ENCODE results near the gene BICC1. TPM values are rescaled to one million over a fixed set of nuclear protein-coding genes. Genes with fewer than 3 reads are reported as not detected.

The BICC1 gene
- total and polyA plus RNA-seq, 2 of the 4 experiments (the other 2 are of a cell fraction) = 5.7 to 42.5 TPM

DNA sequence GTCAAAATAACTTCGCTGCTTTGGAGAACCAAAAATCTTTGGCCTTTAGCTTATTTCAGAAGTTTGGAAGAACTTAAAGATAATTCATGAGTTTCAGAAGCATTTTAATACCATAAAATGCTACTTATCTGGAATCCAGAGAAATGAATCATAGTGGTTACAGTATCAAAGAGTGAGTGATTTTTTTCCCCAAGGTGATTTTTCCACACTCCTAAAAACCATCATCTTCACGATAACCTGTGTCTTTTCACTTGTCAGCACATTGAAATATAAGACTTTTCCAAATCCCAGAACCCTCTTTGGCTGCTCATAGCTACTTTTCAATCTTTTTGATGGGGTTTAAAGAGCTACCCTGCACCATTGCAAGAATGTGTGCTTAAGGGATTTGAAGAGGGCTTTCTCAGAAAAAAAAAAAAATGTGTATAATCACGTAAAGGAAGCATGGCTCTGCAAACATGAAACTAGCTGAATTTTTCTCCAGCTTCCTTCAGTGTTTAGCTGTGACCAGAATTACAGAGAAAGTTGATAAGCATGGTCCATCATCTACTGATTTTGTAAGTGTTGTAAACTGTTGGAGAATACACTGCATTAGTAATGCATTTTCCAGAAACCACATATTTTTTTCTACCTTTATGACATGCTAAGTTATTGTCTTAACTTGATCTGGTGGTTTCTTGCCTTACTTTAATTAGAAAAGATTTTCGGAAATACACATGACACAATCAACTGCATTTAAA lies 134.9 kb downstream of the BICC1 start (continued):
- TF ChIP-seq, protein P1, sequence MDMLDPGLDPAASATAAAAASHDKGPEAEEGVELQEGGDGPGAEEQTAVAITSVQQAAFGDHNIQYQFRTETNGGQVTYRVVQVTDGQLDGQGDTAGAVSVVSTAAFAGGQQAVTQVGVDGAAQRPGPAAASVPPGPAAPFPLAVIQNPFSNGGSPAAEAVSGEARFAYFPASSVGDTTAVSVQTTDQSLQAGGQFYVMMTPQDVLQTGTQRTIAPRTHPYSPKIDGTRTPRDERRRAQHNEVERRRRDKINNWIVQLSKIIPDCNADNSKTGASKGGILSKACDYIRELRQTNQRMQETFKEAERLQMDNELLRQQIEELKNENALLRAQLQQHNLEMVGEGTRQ (IDR thresholded peaks at IDR 0.05; ENCODE audit: low read depth, low read length) = no peak
- TF ChIP-seq, protein P2, sequence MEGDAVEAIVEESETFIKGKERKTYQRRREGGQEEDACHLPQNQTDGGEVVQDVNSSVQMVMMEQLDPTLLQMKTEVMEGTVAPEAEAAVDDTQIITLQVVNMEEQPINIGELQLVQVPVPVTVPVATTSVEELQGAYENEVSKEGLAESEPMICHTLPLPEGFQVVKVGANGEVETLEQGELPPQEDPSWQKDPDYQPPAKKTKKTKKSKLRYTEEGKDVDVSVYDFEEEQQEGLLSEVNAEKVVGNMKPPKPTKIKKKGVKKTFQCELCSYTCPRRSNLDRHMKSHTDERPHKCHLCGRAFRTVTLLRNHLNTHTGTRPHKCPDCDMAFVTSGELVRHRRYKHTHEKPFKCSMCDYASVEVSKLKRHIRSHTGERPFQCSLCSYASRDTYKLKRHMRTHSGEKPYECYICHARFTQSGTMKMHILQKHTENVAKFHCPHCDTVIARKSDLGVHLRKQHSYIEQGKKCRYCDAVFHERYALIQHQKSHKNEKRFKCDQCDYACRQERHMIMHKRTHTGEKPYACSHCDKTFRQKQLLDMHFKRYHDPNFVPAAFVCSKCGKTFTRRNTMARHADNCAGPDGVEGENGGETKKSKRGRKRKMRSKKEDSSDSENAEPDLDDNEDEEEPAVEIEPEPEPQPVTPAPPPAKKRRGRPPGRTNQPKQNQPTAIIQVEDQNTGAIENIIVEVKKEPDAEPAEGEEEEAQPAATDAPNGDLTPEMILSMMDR (conservative IDR thresholded peaks at IDR 0.05; ENCODE audit: low read depth, low read length) = no peak
- TF ChIP-seq BHLHE40 (IDR thresholded peaks at IDR 0.05; ENCODE audit: low read depth, low read length) = no peak

Data from IMR-90 (cell line).